CD8-positive, alpha-beta memory T cell (primary cell): ENCODE results near the gene CSTPP1. TPM values are rescaled to one million over a fixed set of nuclear protein-coding genes. Genes with fewer than 3 reads are reported as not detected.

Source experiments
- CTCF ChIA-PET: fragments of 350-600 bp; sonication (Branson Sonifier 250); formaldehyde crosslinking; loops from one replicate; lab custom pipeline; 2021; ENCODE audit warnings: antibody characterized with exemption; lab: Charles Lee
- POLR2A ChIA-PET: fragments of 350-600 bp; sonication (Branson Sonifier 250); formaldehyde crosslinking; loops from one replicate; lab custom pipeline; 2021; ENCODE audit warnings: antibody characterized with exemption; lab: Charles Lee
- DNase-seq, 5 donors: peaks; one replicate each; pipeline versions ENCODE4 v3.0.0 to v3.0.0-alpha.2; 2020 to 2022; ENCODE audit warnings: mixed read lengths in 1 of 5
- H3K27ac ChIP-seq: one replicate; pipeline ENCODE4 v1.7.0; 2013; ENCODE audit warnings: low read depth, mild to moderate bottlenecking, low read length, moderate library complexity
- H3K27me3 ChIP-seq: 2 replicates; pipeline ENCODE4 v1.7.0; 2013; ENCODE audit warnings: low read length, mild to moderate bottlenecking; ENCODE audit not compliant: insufficient read depth, poor library complexity, severe bottlenecking
- H3K36me3 ChIP-seq: 2 replicates; pipeline ENCODE4 v1.7.0; 2013; ENCODE audit warnings: mild to moderate bottlenecking, low read length, moderate library complexity; ENCODE audit not compliant: insufficient read depth
- H3K4me1 ChIP-seq: 2 replicates; pipeline ENCODE4 v1.7.0; 2013; ENCODE audit warnings: mild to moderate bottlenecking, low read length, moderate library complexity; ENCODE audit not compliant: insufficient read depth
- H3K4me3 ChIP-seq: 2 replicates; pipeline ENCODE4 v1.7.0; 2013; ENCODE audit warnings: mild to moderate bottlenecking, low read length
- H3K9me3 ChIP-seq: 2 replicates; pipeline ENCODE4 v1.7.0; 2013; ENCODE audit warnings: mild to moderate bottlenecking, low read length
- H3K27ac Mint-ChIP-seq, 8 donors: one replicate each; pipeline ENCODE4 v1.8.0; 2020 to 2021; ENCODE audit warnings: mixed read lengths in 8 of 8, mild to moderate bottlenecking in 6 of 8, inconsistent platforms in 3 of 8, moderate library complexity in 3 of 8
- H3K27me3 Mint-ChIP-seq, 2 donors: one replicate each; pipeline ENCODE4 v1.8.0; 2020 to 2021; ENCODE audit warnings: mixed read lengths in 2 of 2, mild to moderate bottlenecking in 1 of 2, moderate library complexity in 1 of 2
- H3K36me3 Mint-ChIP-seq, 3 donors: one replicate each; pipeline ENCODE4 v1.8.0; 2020 to 2021; ENCODE audit warnings: mixed read lengths in 3 of 3, inconsistent platforms in 1 of 3, mild to moderate bottlenecking in 1 of 3
- H3K4me1 Mint-ChIP-seq, 3 donors: one replicate each; pipeline ENCODE4 v1.8.0; 2020 to 2021; ENCODE audit warnings: mixed read lengths in 3 of 3, inconsistent platforms in 1 of 3, mild to moderate bottlenecking in 1 of 3
- H3K4me3 Mint-ChIP-seq, 7 donors: one replicate each; pipeline ENCODE4 v1.8.0; 2020 to 2021; ENCODE audit warnings: mixed read lengths in 7 of 7, mild to moderate bottlenecking in 6 of 7, moderate library complexity in 4 of 7, inconsistent platforms in 2 of 7
- H3K9me3 Mint-ChIP-seq, 5 donors: one replicate each; pipeline ENCODE4 v1.8.0; 2020 to 2022; ENCODE audit warnings: mixed read lengths in 5 of 5, mild to moderate bottlenecking in 3 of 5, moderate library complexity in 2 of 5, inconsistent platforms in 1 of 5
- polyA plus RNA-seq: library from polyadenylated mRNA; unstranded; fragments of 300-500 nt; fragmentation: Illumina TruSeq; gene quantifications from one replicate; pipeline ENCODE4 v1.2.3, GENCODE V29; 2021
- total RNA-seq, 2 experiments: library from RNA; stranded (reverse); gene quantifications; one replicate each; pipeline ENCODE4 v1.2.3, GENCODE V29; 2021

CSTPP1 gene
- total and polyA plus RNA-seq, 3 experiments from 2014 or later: 16.9 to 19.7 (median 18.4) TPM

DNA sequence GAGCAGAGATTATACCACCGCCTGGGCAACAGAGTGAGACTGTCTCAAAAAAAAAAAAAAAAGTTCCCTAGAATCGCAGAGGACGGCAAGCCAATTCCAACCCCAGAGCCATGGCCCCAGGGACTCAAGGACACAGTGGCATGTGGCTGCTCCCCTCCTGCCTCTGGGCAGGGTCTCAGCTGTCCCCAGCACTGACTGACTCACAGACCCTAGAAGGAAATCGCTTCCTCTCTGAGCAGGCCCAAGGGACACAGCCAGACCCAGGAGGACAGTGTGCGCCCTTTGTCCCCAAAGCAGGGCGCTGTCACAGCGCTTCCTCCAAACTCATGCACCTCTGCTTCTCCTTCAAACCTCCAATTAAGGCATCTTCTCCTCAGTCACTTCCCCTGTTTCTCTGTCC is 247.4 kb downstream of the CSTPP1 start:
- POLR2A ChIA-PET: no interaction called here
- H3K4me1 Mint-ChIP-seq: peaks cover 5 to 16% (median 5%) of the 10 kb centered on the region in 3 donors
- peaks cover 18 to 27% of the 10 kb centered on the region in 2 donors for H3K27me3 Mint-ChIP-seq
- H3K27me3 ChIP-seq: peaks cover 22% of the 10 kb centered on the region
- H3K4me3 ChIP-seq: no peak overlapping the region
- H3K4me3 Mint-ChIP-seq: no peak overlapping the region
- no peaks in the 10 kb centered on the region for H3K9me3 Mint-ChIP-seq
- no peak overlapping the region for H3K27ac ChIP-seq
- peaks cover 12% of the 10 kb centered on the region for H3K4me1 ChIP-seq
- CTCF ChIA-PET: interaction anchor here (1.4 to 1.5 kb wide), 2 partner anchors 31 to 75 kb away, joined by 3 to 8 read pairs; partner anchors contain the start of gene DDB2
- no peak overlapping the region for H3K27ac Mint-ChIP-seq
- H3K36me3 ChIP-seq: no peaks in the 10 kb centered on the region
- H3K36me3 Mint-ChIP-seq: no peaks in the 10 kb centered on the region
- no peaks in the 10 kb centered on the region for H3K9me3 ChIP-seq
- no peak for DNase-seq

GRCh38 chr11:47184711-47185304 is 248.2 kb downstream of the CSTPP1 start:
- Mint-ChIP-seq H3K4me1 (peaks cover 5 to 11% (median 5%) of the 10 kb centered on the region in 3 donors), H3K4me3 (peak overlapping the region in 1 of 7 donors; percentile 40), H3K9me3 (no peaks in the 10 kb centered on the region), H3K27me3 (peaks cover 18 to 27% of the 10 kb centered on the region in 2 donors), H3K36me3 (no peaks in the 10 kb centered on the region), H3K27ac (peak overlapping the region in 2 of 8 donors; percentile 29 to 75)
- Histone ChIP-seq H3K36me3 (no peaks in the 10 kb centered on the region), H3K4me3 (no peak overlapping the region), H3K27ac (no peak overlapping the region), H3K9me3 (no peaks in the 10 kb centered on the region), H3K27me3 (peaks cover 22% of the 10 kb centered on the region), H3K4me1 (peaks cover 12% of the 10 kb centered on the region)
- POLR2A ChIA-PET: interaction anchor here (0.8 kb wide), 1 partner anchor 24 kb away, joined by 3 read pairs; no protein-coding TSS in a partner anchor
- CTCF ChIA-PET: interaction anchor here (1.0 to 1.5 kb wide), 4 partner anchors 8 to 81 kb away, joined by 3 to 8 read pairs (median 4); partner anchors contain the start of genes ARFGAP2 and DDB2
- no peak for DNase-seq

GRCh38 chr11:47185305-47186075 is 248.9 kb downstream of the CSTPP1 start:
- H3K27ac Mint-ChIP-seq: peak overlapping the region in 1 of 8 donors; percentile 24
- H3K4me1 Mint-ChIP-seq: peaks cover 5 to 11% (median 5%) of the 10 kb centered on the region in 3 donors
- ChIA-PET POLR2A (interaction anchor here (0.5 kb wide), 1 partner anchor 339 kb away, joined by 3 read pairs; the partner anchor contains the start of gene CKAP5), CTCF (interaction anchor here (1.0 to 1.5 kb wide), 4 partner anchors 8 to 81 kb away, joined by 3 to 8 read pairs (median 4); partner anchors contain the start of genes ARFGAP2 and DDB2)
- Histone ChIP-seq H3K4me1 (peaks cover 12% of the 10 kb centered on the region), H3K36me3 (no peaks in the 10 kb centered on the region), H3K27me3 (peaks cover 22% of the 10 kb centered on the region), H3K27ac (no peak overlapping the region), H3K9me3 (no peaks in the 10 kb centered on the region), H3K4me3 (peak overlapping the region; percentile 26)
- peaks cover 18 to 30% of the 10 kb centered on the region in 2 donors for H3K27me3 Mint-ChIP-seq
- H3K9me3 Mint-ChIP-seq: no peaks in the 10 kb centered on the region
- H3K4me3 Mint-ChIP-seq: peak overlapping the region in 4 of 7 donors; percentile 7 to 80 (median 48)
- H3K36me3 Mint-ChIP-seq: no peaks in the 10 kb centered on the region
- no peak for DNase-seq

GRCh38 chr11:47186076-47186699 is 249.6 kb downstream of the CSTPP1 start, which contains the start of gene PACSIN3:
Gene PACSIN3 (minus strand): TSS chr11:47186434. CDS start chr11:47182727, 3,707 bp downstream.
- Histone ChIP-seq H3K9me3 (no peaks in the 10 kb centered on the region), H3K27ac (no peak within 1 kb of the TSS), H3K36me3 (no peaks in the 10 kb centered on the region), H3K4me3 (peak within 1 kb of the TSS; percentile 55), H3K4me1 (peaks cover 12% of the 10 kb centered on the region), H3K27me3 (peaks cover 22% of the 10 kb centered on the region)
- Mint-ChIP-seq H3K36me3 (no peaks in the 10 kb centered on the region), H3K27me3 (peaks cover 18 to 31% of the 10 kb centered on the region in 2 donors), H3K4me1 (peaks cover 5 to 11% (median 5%) of the 10 kb centered on the region in 3 donors), H3K9me3 (no peaks in the 10 kb centered on the region), H3K27ac (peak within 1 kb of the TSS in 3 of 8 donors; percentile 58 to 78 (median 77)), H3K4me3 (peak within 1 kb of the TSS; percentile 78 to 91 (median 83))
- DNase-seq: peak in 4 of 5 donors; percentile 22 to 45 (median 24)
- ChIA-PET CTCF (interaction anchor here (1.3 to 2.2 kb wide), 4 partner anchors 9 to 187 kb away, joined by 3 to 21 read pairs (median 6); partner anchors contain the start of genes ACP2 and ARFGAP2), POLR2A (interaction anchor here (1.7 kb wide), 1 partner anchor 29 kb away, joined by 11 read pairs; the partner anchor contains the start of gene DDB2)

DNA sequence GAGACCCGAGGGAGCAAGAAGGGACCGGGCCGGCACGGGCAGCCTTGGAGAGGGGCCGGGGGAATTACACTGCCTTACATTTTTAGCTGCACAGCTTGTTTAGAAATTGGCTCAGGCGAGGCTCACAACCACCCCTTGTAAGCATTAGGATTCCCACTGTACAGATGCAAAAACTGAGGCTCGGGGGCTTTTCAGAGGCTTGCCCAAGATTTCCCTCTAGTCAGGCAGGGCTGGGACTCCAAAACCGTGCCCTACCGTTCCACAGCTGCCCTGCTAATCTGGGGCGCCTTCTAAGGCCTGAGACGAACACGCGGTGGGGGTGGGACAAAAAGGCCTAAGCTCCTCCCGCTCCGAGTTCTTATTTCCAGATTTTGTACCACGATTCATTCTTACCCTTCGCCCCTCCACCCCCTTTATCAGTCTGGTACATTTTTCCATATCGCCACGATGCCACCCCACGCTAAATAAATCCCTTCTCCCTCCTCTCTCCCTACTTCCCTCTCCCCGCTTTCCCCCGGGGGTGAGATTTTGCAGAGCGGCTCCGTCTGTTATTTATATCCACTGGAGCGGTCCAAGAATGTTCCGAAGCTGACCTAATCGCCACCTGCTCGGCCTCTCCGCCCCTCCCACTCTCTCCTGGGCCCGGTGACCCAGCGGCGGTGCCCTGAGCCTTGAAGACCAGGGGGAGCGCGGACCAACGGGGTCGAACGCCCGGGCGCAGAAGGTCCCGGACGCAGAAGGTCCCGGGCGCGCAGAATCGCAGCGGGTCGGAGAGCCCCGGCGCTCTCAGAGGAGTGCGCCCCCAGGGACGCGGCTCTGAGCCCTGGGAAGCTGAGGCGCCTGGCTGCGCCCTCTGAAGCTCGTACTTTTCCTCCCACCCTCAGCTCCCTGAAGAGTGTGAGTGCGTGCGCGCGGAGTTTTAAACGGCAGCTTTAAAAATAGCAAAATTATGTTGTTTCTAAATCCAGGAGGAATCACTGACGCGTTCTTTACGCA is 250.4 kb downstream of the CSTPP1 start:
- no peaks in the 10 kb centered on the region for H3K9me3 Mint-ChIP-seq
- Histone ChIP-seq H3K4me3 (peak overlapping the region; percentile 55), H3K9me3 (no peaks in the 10 kb centered on the region), H3K27ac (no peak overlapping the region), H3K27me3 (peaks cover 22% of the 10 kb centered on the region), H3K36me3 (no peaks in the 10 kb centered on the region), H3K4me1 (peaks cover 12% of the 10 kb centered on the region)
- H3K27ac Mint-ChIP-seq: peak overlapping the region in 3 of 8 donors; percentile 58 to 78 (median 77)
- POLR2A ChIA-PET: interaction anchor here (1.7 kb wide), 1 partner anchor 28 kb away, joined by 11 read pairs; the partner anchor contains the start of gene DDB2
- DNase-seq: peak in 4 of 5 donors; percentile 10 to 40 (median 16)
- H3K4me3 Mint-ChIP-seq: peak overlapping the region; percentile 78 to 91 (median 83)
- H3K4me1 Mint-ChIP-seq: peaks cover 5 to 11% (median 5%) of the 10 kb centered on the region in 3 donors
- H3K27me3 Mint-ChIP-seq: peaks cover 15 to 31% of the 10 kb centered on the region in 2 donors
- no peaks in the 10 kb centered on the region for H3K36me3 Mint-ChIP-seq
- CTCF ChIA-PET: interaction anchor here (1.0 to 2.2 kb wide), 6 partner anchors 9 to 186 kb away, joined by 3 to 21 read pairs (median 4); partner anchors contain the start of genes ACP2 and ARFGAP2

GRCh38 chr11:47187723-47188122 is 251.2 kb downstream of the CSTPP1 start:
- DNase-seq: no peak
- CTCF ChIA-PET: interaction anchor here (1.0 to 2.2 kb wide), 6 partner anchors 10 to 186 kb away, joined by 3 to 21 read pairs (median 4); partner anchors contain the start of genes ACP2 and ARFGAP2
- Histone ChIP-seq H3K36me3 (no peaks in the 10 kb centered on the region), H3K4me1 (peaks cover 12% of the 10 kb centered on the region), H3K27me3 (peaks cover 22% of the 10 kb centered on the region), H3K4me3 (no peak overlapping the region), H3K27ac (no peak overlapping the region), H3K9me3 (no peaks in the 10 kb centered on the region)
- Mint-ChIP-seq H3K9me3 (no peaks in the 10 kb centered on the region), H3K4me1 (peaks cover 5 to 11% (median 5%) of the 10 kb centered on the region in 3 donors), H3K27ac (no peak overlapping the region), H3K27me3 (peaks cover 8 to 31% of the 10 kb centered on the region in 2 donors), H3K36me3 (no peaks in the 10 kb centered on the region), H3K4me3 (peak overlapping the region in 4 of 7 donors; percentile 36 to 83 (median 67))
- POLR2A ChIA-PET: interaction anchor here (1.7 kb wide), 1 partner anchor 27 kb away, joined by 11 read pairs; the partner anchor contains the start of gene DDB2
